NCI-H2081 (cell line): ENCODE measurements around the gene TMEM154.
A peak's percentile ranks its signal among the peaks of the same experiment; 100 is the strongest.
"Not testable (repeated sequence)": the region's sequence is repeated elsewhere in the genome, so short reads cannot be mapped to it uniquely, and the experiment has no call there.

ENCODE experiments used
- DNase-seq, 2 experiments: peaks; one replicate each; lab custom pipeline; 2025; lab: John Stamatoyannopoulos, UW

TMEM154 gene

DNA sequence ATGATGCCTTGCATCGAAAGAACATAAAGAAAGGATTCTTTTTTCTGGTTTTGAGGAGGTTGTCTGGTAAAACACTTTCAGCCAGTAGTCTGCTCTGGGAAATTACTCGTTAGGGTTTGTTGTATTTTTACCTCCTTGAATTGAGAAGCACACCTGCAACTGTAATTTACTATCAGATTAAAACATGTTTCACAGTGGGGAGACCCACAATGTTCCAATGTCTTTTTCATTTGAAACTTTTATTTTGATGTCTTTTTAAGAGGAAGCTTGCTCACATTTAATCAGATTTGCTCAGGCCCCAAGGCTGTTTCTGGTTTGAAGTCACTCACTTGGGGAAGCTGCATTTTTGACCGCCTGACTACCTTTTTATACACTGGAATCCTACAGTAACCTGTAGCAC lies 12.0 kb downstream of the TMEM154 start:
- DNase-seq, result no peak

DNA sequence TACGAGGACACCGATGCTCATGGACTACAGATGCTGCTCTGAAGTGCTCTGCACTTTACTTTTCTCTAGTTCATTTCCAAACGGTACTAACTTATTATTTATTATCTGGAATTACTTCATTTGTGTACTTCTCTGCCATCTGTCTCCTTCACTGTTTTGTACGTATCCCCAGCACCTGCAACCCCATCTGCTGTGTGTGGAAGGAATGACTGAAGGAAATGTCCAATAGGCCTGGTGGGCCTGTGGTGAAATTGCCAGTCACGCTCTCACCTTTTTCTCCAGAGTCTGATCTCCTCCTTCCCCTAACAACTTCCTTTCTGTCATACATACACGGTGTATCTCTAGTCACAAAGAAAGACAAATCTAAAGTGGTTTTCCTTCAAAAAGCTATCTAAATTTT lies 12.9 kb downstream of the TMEM154 start:
- DNase-seq, result no peak

DNA sequence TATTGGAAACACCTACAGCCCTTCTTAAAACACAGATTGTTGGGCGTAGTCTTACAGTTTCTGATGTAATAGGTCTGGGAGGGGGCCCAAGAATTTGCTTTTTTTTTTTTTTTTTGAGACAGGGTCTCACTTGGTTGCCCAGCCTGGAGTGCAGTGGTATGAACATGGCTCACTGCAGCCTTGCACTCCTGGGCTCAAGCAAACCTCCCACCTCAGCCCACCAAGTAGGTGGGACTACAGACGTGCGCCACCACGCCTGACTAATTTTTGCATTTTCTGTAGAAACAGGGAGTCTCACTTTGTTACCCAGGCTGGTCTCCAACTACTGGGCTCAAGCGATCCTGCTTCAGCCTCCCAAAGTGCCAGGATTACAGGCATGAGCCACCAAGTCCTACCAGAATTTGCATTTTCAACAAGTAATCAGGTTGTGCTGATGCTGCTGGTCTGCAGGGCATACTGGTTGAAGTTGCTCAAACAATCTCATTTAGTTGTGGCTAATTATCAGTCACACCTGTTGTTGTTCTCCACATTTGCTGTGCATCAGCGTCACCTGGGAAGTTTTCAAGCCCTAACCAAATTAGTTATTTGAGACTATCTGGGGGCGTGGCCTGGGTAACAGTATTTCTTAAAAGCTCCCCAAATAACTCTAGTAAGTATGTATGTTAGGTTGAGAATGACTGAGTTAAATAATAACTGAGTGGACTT lies 14.0 kb downstream of the TMEM154 start:
- no peak for DNase-seq

DNA sequence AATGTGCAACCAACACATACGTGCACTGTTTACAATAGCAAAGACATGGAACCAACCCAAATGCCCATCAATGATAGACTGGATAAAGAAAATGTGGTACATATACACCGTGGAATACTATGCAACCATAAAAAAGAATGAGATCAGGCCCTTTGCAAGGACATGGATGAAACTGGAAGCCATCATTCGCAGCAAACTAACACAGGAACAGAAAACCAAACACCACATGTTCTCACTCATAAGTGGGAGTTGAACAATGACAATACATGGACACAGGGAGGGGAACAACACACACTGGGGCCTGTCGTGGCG lies 15.8 kb downstream of the TMEM154 start:
- DNase-seq, result not testable (repeated sequence)

DNA sequence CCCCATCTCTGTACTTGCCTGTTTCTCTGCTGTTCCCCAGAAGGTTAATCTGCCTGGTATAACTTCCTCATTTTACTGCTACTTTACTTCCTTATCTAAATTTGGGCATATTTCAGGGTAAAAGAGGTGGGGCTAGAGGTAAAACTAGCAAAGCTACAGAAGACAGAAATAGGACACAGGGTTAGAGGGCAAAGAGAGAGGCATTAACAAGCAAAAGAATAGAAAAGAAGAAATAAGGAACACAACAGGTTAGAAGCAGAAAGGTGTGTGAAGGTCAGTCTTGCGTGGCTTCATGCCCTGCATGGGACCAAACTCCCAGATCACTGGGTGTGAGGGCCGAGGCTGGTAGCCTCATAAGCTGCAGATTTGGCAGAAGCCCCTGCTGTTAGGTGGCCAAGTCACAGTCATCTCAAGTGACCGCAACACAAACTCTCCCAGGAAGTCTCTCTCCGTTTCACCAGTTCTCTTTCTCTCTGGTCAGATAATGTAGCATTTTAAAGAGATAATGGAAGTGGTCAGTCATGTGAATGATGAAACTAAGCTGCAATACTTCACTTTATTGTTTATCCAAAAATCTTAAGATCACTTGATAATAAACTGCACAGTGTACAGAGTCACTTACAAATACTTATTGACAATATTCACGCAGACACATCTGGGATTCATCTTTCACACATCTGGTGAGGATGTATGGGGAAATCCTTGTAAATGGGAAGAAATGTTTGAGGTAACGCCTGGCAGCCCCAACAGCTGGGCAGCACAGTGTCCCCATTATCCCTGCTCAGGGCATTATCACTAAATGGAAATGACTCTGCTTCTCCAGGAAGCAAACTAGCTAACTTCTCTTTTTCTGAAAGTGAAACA lies 16.4 kb downstream of the TMEM154 start:
- no peak for DNase-seq

DNA sequence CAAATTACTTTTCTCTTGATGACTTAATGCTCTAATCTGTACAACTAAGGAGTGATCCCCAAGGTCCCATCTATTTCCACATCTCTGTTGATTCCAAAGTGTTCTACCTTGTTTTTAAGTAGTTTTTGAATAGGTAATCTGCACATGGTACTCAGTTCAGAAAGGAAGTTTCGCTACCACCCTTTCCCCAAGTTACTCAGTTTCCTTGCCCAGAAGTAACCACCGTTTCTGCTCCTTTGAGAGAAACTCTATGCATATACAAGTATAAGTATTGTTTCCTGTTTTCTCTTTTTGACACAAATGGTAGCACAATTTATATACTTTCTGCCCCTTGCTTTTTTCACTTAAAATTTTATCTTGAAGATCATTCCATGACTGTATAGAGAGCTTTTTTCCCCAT lies 18.1 kb downstream of the TMEM154 start:
- no peak for DNase-seq

DNA sequence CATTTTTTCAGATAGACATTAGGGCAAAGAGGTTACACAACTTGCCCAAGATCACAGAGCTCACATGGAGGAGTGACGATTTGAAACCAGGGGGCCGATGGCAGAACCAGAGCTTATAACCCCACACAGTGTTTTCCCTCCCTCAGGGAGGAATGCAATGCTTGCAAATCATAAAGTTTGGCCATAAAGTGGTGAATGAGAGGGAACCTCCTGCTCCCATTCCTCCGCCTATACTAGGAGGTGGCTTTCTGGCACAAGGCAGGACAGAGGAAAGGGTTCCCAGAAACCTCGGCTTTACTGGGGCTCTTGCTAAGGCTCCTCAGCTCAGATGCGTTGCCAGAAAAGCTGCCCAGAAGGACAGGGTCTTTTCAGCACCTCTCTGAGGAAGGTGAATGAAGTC lies 19.3 kb downstream of the TMEM154 start:
- no peak for DNase-seq

DNA sequence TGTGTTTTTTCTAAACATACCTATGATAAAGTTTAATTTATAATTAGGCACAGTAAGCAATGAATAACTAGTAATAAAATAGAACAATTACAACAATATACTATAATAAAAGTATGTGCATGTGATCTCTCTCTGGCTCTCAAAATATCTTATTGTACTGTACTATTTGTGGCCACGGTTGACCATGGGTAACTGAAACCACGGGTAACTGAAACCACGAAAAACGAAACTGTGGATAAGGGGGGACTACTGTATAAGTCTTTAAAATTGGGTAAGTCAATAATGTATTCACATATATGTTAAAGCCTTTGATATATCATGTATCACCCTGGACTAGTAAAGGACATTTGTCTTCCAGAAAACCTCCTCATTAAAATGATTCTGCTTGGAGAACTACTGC lies 20.0 kb downstream of the TMEM154 start:
- DNase-seq, result no peak

DNA sequence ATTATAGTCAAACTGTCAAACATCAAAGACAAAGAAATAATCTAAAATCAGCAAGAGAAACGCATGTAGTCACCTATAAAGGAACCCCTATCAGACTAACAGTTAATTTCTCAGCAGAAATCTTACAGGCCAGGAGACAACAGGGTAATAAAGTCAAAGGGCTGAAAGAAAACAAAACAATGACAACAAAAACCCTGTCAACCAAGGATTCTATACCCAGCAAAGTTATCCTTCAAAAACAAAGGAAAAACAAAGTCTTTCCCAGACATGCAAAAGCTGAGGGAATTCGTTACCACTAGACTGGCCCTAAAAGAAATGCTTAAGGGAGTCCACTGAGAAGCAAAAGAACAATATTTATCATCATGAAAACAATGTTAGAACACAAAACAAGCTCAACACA lies 22.1 kb downstream of the TMEM154 start:
- DNase-seq, result no peak

DNA sequence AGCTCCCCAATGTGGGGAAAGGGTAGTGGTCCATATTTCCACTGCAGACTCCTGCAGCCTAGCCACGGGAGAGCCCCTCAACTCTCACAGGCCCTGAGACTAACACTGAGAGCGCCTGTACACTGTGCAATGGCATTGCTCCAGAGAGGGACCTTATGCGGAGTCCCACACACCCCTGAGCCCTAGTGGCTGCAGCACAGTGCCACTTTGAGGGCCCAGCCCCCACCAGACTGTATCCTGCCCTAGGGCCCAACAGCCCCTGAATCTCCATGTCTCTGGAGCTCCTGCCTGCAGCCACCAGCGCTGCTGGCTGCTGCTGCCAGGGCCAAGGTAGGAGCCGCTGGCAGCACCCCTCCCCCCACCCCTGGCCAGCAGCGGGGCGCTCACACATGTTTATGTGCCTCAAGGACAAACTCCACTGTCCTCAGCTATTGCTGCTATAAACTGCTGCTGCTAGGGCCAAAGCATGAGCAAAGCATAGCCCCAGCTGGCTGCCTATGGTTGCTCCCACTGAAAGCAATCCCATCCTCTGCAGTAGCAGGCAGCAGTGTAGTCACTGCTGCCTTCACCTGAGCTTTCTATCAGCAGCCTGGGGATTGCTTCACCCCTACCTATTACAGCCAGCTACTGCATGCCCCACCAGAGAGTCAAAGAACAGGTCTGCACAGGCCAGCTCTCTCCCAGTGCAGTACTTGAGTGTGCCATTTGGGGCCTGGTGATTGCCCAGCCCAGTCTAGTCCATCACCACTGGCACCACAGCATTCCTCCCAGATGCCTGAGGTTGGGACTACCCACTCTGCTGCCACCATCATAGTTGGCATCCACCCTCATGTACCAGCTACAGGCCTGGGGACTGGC lies 24.3 kb downstream of the TMEM154 start:
- DNase-seq, result no peak

DNA sequence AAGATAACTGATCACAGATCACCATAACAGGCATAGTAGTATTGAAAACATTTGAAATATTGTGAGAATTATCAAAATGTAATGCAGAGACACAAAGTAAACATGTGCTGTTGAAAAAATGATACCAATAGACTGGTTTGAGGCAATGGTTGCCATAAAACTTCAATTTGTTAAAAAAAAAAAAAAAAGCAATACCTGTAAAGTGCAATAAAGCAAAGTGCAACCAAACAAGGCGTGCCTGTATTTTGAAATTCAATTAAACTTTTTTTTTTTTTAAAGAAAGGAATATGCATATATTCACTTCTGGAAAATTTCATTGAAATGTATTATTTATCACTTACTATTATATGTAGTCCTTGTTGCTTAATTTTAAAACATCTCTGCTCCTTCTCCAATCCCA lies 27.7 kb downstream of the TMEM154 start:
- no peak for DNase-seq

DNA sequence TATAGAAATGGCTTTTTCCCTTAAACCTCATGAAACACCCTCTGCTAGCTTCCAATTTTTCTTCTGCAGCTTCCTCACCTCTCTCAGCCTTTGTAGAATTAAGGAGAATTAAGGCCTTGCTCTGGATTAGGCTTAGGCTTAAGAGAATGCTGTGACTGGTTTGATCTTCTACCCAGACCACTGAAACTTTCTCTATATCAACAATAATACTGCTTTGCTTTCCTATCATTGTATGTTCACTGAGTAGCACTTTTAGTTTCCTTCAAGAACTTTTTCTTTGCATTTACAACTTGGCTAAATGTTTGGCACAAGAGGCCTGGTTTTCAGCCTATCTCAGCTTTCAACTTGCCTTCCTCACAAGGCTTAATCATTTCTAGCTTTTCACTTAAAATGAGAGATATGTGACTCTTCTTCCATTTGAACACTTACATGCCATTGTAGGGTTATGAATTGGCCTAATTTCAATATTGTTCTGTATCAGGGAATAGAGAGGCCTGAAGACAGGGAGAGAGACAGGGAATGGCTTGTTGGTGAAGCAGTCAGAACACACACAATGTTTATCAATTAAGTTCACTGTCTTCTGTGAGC lies 28.2 kb downstream of the TMEM154 start:
- no peak for DNase-seq

DNA sequence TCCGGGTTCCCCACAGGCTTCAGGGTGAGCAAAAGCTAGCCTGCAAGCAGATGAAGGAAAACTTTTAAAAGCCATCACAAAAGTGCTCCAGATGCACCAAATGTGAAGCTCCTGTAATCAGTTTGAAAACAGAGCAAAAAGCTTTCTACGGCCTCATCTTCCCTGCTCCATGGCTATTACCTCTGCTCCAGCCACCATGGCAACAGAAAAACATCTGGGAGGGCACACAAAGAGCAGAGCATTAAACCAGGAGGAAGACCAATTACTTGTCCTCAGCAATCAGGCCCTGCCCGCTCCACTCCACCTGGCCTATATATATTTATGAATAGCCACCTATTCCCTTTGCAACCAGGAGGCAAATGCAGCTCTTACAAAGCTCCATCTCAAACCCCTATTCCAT lies 33.6 kb downstream of the TMEM154 start:
- peak in 1 of 2 experiments; percentile 8 for DNase-seq

DNA sequence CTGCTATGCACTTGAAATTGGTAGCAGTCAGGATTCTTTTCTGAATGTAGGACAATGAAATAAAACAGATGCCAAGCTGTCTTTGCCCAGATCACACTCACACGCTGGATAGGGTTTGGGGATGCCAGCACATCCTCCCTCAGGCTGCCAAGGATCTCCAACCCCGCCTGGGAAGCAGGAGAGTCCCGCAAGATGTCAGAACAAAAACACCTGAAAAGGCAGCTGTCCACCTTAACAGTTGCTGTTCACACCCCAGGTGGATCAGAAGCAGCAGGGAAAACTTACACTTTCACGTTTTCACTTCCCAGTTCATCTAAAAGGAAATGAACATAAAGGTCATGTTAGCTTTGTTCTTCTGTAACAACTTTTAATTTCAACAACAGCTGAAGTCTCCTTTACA lies 35.7 kb downstream of the TMEM154 start:
- no peak for DNase-seq

DNA sequence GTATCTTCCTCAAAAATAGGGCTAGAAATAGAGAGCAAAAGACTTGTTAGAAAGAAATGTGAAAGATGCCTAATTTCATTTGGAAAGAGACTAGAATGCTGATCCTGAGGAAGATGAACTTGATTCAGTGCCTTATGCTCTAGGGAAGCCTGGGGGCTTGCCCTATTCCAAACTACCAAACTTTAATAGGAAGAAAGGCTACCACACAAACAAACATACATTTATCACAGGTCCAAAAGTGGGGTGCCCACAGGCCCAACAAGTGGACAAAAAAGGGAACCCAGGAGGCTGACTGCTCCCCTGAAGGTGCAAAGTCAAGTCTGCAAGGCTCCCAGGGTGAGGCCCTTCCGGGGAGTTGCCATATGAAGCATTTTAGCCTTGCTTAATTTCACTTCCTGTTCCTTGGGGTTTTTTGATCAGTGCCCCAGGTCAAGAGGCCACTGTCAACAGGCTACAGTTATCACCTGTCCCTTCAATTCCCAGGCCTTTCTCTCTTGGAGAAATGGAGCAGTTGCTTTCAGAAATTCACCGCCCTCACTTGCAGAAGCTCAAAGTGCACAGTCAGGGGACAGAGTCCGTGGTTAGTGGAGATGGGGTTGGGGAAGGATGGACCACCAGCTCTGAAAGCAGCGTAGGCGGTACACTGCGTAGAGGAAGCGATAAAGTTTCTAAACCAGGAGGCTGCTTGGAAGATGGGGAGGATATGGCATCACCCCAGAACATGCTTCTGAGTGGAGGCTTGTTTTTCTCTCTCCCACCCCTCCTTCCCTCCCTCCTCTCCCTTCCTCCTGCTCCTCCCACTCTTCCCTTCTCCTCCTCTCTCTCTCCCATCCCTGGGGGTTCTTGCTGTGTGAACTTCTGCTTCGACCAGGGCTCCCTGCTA lies 36.4 kb downstream of the TMEM154 start:
- DNase-seq, result no peak

DNA sequence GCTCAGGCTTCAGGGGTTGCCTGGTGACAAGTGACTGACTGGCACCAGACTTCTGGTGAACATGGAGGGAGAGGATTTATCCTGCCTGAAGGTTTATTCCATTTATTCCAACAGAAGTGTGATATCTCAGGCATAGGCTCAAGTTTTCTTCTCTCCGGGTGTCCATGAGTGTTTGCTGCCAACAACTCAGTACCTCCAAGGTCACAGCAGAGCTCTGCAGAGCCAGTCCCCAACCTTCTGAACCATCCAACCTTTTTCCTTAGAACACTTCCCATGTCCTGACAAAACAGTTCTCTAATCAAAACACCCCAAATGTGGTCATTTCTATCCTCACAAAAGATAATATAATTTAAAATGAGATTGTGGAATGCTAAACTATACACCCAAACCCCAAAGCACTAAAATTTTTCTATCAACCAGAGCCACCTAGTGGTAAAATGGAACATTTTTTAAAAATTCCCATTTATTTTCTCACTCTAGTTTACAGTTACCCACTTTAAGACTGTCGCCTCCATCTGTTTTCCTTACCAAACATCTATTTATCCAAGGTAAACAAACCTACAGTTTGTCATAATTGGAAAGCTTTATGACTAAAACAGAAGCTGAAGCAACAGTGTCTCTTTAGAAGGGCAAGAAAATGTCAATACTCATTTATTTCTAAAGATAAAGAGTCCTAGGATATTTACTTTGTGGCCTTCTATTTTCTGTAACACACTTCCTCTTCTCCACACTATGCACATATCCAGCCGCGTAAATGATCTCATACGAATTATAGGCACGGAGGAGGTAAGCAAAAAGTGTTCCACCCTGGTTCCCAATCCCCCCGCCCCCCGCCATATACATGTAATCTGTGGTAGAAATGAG lies 39.5 kb downstream of the TMEM154 start:
- peak; percentile 13 to 35 for DNase-seq

DNA sequence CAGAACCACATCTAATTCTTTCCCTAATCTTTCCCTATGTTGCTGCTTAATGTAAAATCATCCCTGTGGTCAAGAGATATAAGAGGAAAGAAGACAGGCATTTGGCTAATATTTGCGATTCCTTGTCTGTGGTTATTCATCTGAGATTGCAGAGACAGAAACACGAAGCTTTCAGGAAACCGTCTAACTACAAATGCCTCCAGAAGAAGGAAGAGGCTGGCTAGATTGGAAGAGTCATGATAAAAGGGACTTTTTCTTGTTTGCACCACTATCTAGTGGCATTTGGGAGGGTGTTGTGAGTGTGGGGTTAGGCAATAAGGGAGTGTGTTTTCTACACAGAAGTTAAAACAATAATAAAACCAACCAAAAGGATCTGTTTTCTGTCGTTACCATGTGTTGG lies 43.9 kb downstream of the TMEM154 start:
- DNase-seq, result no peak

DNA sequence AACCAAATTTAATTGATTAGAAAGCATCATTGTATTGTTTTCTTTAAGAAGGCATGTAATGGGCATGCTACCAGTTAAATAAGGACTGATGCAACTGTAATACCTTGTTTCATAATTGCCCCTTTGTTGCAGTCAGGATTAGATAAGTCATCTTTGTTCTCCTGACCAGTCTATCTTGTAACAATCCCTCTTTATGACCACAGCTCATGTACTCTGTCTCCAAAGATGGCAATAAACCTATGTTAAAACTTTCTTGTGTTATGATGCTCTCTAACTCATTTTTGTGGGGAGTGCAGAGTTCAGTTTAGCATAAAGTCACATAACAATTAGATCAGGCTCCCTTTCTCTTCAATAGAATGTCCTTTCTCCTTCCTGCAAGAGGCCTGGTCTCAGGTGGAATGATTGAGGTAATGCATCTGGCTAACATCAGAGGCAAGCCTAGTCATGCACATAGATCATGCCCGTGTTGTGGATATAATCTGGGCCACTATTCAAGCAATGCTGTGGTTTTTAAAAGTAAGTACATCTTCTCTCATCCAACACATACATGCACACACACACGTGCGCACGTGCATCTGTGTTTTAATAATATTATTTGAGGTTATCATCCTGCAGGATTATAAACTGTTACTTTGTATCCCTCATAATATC lies 45.6 kb downstream of the TMEM154 start:
- no peak for DNase-seq

DNA sequence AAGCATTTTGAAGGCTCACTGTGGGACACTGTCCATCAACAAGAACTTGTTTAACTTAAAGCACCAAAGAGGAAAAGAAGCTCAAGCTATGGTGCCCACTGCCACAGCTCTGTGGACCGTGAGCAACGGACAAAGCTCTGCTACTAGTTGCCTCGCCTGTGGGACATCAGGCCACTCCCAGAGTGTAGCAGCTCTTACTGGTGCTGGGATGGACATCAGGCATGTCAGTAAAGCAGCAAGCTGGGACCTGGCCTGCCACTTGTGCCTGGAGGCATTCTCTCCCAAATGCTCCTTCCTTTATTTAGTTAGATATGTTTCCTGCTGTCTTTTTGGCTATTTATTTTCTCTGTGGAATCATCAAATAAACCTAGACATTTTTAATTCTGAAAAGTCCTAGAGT lies 46.7 kb downstream of the TMEM154 start:
- no peak for DNase-seq

DNA sequence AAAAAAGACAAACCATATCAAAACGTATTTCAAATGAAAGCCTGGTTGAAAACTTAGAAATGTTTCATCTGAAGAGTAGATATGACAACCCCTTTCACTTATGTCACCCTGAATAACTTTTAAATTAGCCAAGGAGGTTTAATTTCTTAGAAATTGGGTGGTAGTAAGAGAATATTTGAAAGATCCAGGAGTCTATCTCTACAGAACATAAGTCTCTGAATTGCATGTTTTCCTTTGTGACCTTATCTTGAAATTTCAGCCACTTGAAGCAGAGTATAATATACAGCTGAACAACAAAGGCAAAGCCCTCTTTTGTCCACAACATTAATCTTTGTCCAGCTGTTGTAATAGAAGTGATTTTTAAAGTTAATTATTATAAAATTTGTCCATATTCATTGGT lies 49.5 kb downstream of the TMEM154 start:
- DNase-seq, result no peak
